NCI-H510A (cell line): ENCODE results near the gene OR10G4.
"Not testable (repeated sequence)": the region's sequence is repeated elsewhere in the genome, so short reads cannot be mapped to it uniquely, and the experiment has no call there.

Experiments
- DNase-seq: peaks from one replicate; lab custom pipeline; 2025; lab: John Stamatoyannopoulos, UW

OR10G4 gene

GRCh38 chr11:124012697-124013096 is at the start of gene OR10G4:
Gene OR10G4, plus strand, starts transcription at chr11:124012997. Its CDS starts 2,578 bp downstream, at chr11:124015575.
- no peak for DNase-seq

GRCh38 chr11:123973816-123974215 is 39.0 kb upstream of the OR10G4 start:
- DNase-seq = no peak

GRCh38 chr11:123976770-123977560 is 35.8 kb upstream of the OR10G4 start:
- no peak for DNase-seq

- no peak for DNase-seq
These were observed 35.0 kb upstream of the OR10G4 start, which contains the start of gene OR10S1 for GRCh38 chr11:123977731-123978347. Gene OR10S1, minus strand, starts transcription at chr11:123977781. Its CDS starts 117 bp downstream, at chr11:123977664.

GRCh38 chr11:123979311-123979710 is 33.5 kb upstream of the OR10G4 start:
- no peak for DNase-seq

- DNase-seq = no peak
These were observed 17.7 kb upstream of the OR10G4 start, which contains the start of gene OR10G6 for GRCh38 chr11:123995119-123995518. Gene OR10G6, minus strand, starts transcription at chr11:123995161. Its CDS starts 0 bp downstream, at chr11:123995161.

GRCh38 chr11:124015837-124016236 is 3.0 kb downstream of the OR10G4 start:
- DNase-seq = not testable (repeated sequence)

- no peak for DNase-seq
These were observed 13.7 kb downstream of the OR10G4 start, which contains the start of gene OR10G8 for GRCh38 chr11:124026498-124026897. Gene OR10G8, plus strand, starts transcription at chr11:124026798. Its CDS starts 2,825 bp downstream, at chr11:124029623.

GRCh38 chr11:124036666-124037065 is 23.9 kb downstream of the OR10G4 start:
- DNase-seq = no peak

GRCh38 chr11:124039557-124039956 is 26.8 kb downstream of the OR10G4 start:
- DNase-seq = no peak

GRCh38 chr11:124041254-124041653 is 28.5 kb downstream of the OR10G4 start, which contains the start of gene OR10G7:
Gene OR10G7, minus strand, starts transcription at chr11:124041325. Its CDS starts 2,324 bp downstream, at chr11:124039001.
- no peak for DNase-seq

- no peak for DNase-seq
These were observed 30.6 kb downstream of the OR10G4 start for GRCh38 chr11:124043420-124043819.

- no peak for DNase-seq
These were observed 38.0 kb downstream of the OR10G4 start for GRCh38 chr11:124050748-124051147.

GRCh38 chr11:124052966-124053365 is 40.2 kb downstream of the OR10G4 start:
- no peak for DNase-seq
